ENCODE results near the gene GABBR2. TPM values are rescaled to one million over a fixed set of nuclear protein-coding genes. Genes with fewer than 3 reads are reported as not detected.

GABBR2 gene
- total RNA-seq, 1 experiment from 2014 or later: 0.76 TPM

DNA sequence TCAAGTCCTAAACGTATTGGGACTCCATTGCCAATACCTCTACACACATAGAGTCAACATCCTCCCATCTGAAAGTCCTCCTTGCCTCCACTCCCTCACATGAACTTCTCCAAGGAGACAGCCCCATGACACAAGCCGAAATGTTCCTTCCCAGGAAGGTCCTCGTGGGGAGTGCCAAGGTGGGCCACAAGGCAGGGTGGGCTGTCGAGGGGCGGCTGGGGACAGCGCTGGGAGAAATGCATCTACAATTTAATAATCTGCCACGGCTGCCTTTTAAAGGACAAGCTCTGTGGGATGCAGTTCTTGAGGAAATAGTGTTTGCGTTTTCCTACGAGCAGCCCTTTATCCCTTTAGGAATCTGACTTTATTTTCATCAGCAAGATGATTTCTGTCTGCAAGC lies 138.7 kb downstream of the GABBR2 start:
- no peak overlapping the region for H3K4me3 ChIP-seq
- no peak for DNase-seq
- peaks cover 9% of the 10 kb centered on the region for H3K4me1 ChIP-seq (replicated peaks; ENCODE audit: insufficient read depth)
- H3F3A ChIP-seq (ENCODE audit: insufficient read depth, low read depth): peaks cover 8% of the 10 kb centered on the region
- H2AFZ ChIP-seq: no peak overlapping the region
- no peaks in the 10 kb centered on the region for H3K9me2 ChIP-seq (ENCODE audit: insufficient read depth)
- no peaks in the 10 kb centered on the region for H3K27me3 ChIP-seq (ENCODE audit: insufficient read depth, low read depth)
- H3K4me2 ChIP-seq: no peak overlapping the region
- H4K20me1 ChIP-seq (ENCODE audit: insufficient read depth): no peaks in the 10 kb centered on the region
- H3K9me3 ChIP-seq (ENCODE audit: insufficient read depth, low read depth): no peaks in the 10 kb centered on the region
- intact Hi-C loops (cut with micrococcal nuclease; ENCODE audit: unreplicated experiment): loop anchor here (10.0 kb wide), 1 partner anchor 225 kb away; the partner anchor contains the start of gene ANKS6
- H3K79me2 ChIP-seq (ENCODE audit: low read depth): no peaks in the 10 kb centered on the region
- H3K27ac ChIP-seq: no peak overlapping the region
- no TSS peak for BruUV-seq (replicated peaks)
- POLR2A ChIA-PET (ENCODE audit: unreplicated experiment): no interaction called here
- TF ChIP-seq, protein P1, sequence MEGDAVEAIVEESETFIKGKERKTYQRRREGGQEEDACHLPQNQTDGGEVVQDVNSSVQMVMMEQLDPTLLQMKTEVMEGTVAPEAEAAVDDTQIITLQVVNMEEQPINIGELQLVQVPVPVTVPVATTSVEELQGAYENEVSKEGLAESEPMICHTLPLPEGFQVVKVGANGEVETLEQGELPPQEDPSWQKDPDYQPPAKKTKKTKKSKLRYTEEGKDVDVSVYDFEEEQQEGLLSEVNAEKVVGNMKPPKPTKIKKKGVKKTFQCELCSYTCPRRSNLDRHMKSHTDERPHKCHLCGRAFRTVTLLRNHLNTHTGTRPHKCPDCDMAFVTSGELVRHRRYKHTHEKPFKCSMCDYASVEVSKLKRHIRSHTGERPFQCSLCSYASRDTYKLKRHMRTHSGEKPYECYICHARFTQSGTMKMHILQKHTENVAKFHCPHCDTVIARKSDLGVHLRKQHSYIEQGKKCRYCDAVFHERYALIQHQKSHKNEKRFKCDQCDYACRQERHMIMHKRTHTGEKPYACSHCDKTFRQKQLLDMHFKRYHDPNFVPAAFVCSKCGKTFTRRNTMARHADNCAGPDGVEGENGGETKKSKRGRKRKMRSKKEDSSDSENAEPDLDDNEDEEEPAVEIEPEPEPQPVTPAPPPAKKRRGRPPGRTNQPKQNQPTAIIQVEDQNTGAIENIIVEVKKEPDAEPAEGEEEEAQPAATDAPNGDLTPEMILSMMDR (conservative IDR thresholded peaks at IDR 0.05): no peak
- TF ChIP-seq EZH2 (IDR thresholded peaks at IDR 0.05; ENCODE audit: low read depth): no peak
- CTCF ChIA-PET: no interaction called here
- H3K36me3 ChIP-seq (ENCODE audit: low read depth): no peaks in the 10 kb centered on the region

DNA sequence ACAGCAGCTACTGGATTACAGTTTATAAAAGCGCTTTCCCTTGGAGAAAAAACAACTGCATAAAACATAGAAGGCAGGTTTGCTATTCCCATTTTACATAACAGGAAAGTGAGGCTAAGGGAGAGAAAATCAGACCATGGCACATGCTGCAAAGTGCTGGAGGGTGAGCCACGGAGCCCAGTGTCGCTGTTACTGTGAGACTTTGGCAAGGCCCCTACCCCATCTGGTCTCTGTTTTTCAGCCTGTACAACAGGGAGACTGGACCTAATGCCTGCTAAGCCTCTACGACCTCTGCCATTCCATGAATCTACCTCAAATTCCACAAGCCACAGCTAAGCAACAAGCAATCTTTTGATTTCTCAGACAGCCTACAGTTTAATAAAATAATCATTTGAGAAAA lies 139.2 kb downstream of the GABBR2 start:
- H4K20me1 ChIP-seq (ENCODE audit: insufficient read depth): no peaks in the 10 kb centered on the region
- H3K9me3 ChIP-seq (ENCODE audit: insufficient read depth, low read depth): no peaks in the 10 kb centered on the region
- ChIA-PET POLR2A (ENCODE audit: unreplicated experiment) (no interaction called here), CTCF (no interaction called here)
- BruUV-seq (replicated peaks): no TSS peak
- intact Hi-C loops (cut with micrococcal nuclease; ENCODE audit: unreplicated experiment): no loop called here
- no peak overlapping the region for H2AFZ ChIP-seq
- 0 out of 2 replicates have a peak, but pooled peaks cover 3% of the 10 kb centered on the region for H3F3A ChIP-seq (ENCODE audit: insufficient read depth, low read depth)
- no peaks in the 10 kb centered on the region for H3K9me2 ChIP-seq (ENCODE audit: insufficient read depth)
- peaks cover 4% of the 10 kb centered on the region for H3K4me1 ChIP-seq (replicated peaks; ENCODE audit: insufficient read depth)
- no peaks in the 10 kb centered on the region for H3K79me2 ChIP-seq (ENCODE audit: low read depth)
- no peak for TF ChIP-seq EZH2 (IDR thresholded peaks at IDR 0.05; ENCODE audit: low read depth)
- TF ChIP-seq, protein P1 (conservative IDR thresholded peaks at IDR 0.05): no peak
- DNase-seq: no peak
- H3K27me3 ChIP-seq (ENCODE audit: insufficient read depth, low read depth): no peaks in the 10 kb centered on the region
- H3K4me2 ChIP-seq: no peak overlapping the region
- H3K36me3 ChIP-seq (ENCODE audit: low read depth): no peaks in the 10 kb centered on the region
- no peak overlapping the region for H3K27ac ChIP-seq
- no peak overlapping the region for H3K4me3 ChIP-seq

DNA sequence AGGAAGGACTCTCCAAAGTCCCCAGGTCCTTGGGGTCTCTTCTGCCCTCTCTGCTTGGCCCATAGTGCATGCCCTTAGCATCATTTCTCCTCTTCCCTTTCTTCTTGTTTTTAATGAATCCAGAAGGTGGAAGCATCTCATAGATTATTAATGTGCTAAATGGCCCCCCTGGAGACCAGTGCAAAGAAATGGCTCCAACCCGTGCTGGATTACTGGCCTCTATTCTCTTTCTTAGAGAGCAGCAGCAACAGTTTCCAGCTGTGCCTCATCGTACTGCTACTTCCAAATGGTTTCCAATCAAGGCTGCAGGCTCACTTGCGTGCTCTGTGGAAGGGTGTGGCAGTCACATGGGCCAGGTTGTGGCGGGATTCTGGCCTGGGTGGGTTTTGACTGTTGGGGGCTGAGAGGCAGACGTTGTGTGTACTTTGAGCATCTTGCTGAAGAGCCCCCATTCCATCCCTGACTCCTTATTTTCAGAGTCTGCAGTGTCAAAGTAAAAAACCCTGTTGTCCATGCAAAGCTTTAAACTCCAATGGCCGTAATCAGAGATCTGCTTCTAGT lies 139.7 kb downstream of the GABBR2 start:
- no peak overlapping the region for H2AFZ ChIP-seq
- no peak overlapping the region for H3K4me3 ChIP-seq
- H3K79me2 ChIP-seq (ENCODE audit: low read depth): no peaks in the 10 kb centered on the region
- no peaks in the 10 kb centered on the region for H4K20me1 ChIP-seq (ENCODE audit: insufficient read depth)
- intact Hi-C loops (cut with micrococcal nuclease; ENCODE audit: unreplicated experiment): no loop called here
- no peaks in the 10 kb centered on the region for H3K4me1 ChIP-seq (replicated peaks; ENCODE audit: insufficient read depth)
- no peaks in the 10 kb centered on the region for H3K9me2 ChIP-seq (ENCODE audit: insufficient read depth)
- H3F3A ChIP-seq (ENCODE audit: insufficient read depth, low read depth): no peaks in the 10 kb centered on the region
- no peak for DNase-seq
- ChIA-PET POLR2A (ENCODE audit: unreplicated experiment) (interaction anchor here (0.6 kb wide), 1 partner anchor 65 kb away, joined by 3 read pairs; no protein-coding TSS in a partner anchor), CTCF (no interaction called here)
- H3K27me3 ChIP-seq (ENCODE audit: insufficient read depth, low read depth): no peaks in the 10 kb centered on the region
- H3K4me2 ChIP-seq: no peak overlapping the region
- no peaks in the 10 kb centered on the region for H3K9me3 ChIP-seq (ENCODE audit: insufficient read depth, low read depth)
- no peak overlapping the region for H3K27ac ChIP-seq
- BruUV-seq (replicated peaks): no TSS peak
- H3K36me3 ChIP-seq (ENCODE audit: low read depth): no peaks in the 10 kb centered on the region
- TF ChIP-seq, protein P1 (conservative IDR thresholded peaks at IDR 0.05): no peak
- TF ChIP-seq EZH2 (IDR thresholded peaks at IDR 0.05; ENCODE audit: low read depth): no peak
